HG02678 (cell line): ENCODE data around the gene ARHGAP15.

Source experiments
- ATAC-seq: cut with Tn5 transposase; IDR thresholded peaks from one replicate; pipeline ENCODE4 v1.9.1; 2021; ENCODE audit warnings: mild to moderate bottlenecking, moderate library complexity; ENCODE audit not compliant: unreplicated experiment

Gene ARHGAP15

DNA sequence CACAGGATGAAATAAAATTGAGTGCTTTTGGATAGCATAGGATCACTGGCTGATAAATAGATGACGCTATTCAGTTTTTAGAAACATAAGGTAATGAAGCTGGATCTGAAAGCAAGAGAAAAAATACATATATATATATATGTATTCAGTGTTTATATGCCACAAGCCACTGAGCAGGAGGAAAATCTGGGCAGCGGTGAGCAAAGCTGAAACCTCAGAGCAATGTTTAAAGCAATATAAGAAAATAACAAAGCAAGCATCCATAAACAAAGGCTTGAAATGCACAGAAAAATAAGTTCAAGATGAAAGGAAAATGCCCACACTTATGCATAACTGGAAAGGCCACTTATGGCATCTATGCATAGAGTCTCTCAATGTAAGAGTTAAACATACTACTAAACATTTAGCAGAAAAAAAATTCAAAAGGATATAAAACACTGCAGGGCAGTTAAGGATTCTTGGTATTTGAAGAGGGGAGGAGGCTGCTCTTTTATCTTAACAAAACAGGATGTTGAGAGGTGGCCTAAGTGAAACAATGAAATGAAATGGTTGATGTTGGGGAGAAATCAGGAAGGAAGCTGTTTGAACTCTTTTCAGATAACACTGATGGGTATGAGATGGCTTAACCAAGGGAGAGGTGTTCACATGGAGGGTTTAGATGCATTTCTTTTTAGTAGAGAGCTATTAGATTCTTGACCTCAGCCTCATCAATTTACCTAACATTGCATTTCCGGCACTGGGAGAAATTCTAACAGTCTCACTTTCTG is 129.1 kb downstream of the ARHGAP15 start:
- ATAC-seq = no peak

DNA sequence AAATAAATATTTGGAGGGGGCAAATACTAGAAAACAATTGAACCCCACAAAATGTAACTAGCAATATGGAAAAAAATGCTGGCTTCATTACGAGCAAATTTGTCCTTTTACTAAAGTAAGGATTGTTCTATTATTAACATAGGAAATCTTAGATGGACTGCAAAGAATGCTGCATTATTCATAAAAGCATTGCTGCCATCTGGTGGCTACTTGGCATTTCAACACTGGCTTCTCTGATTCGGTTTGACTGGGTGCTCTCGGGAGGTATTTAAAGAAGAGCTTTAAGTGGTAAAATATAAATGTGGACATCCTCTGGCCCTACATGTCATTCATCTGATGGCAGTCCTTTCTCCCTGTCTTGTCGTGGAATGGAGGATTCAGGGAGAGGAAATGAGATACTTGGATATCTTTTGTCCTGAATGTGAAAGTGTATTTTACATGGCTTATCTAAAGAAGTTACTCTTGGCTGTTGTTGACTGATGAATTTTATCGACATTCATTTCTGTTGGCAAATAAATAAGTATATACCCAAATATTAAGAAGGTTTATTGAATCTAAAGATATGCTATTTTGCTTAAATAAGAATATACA is 130.2 kb downstream of the ARHGAP15 start:
- peak; percentile 47 for ATAC-seq

- ATAC-seq = peak; percentile 73
Measured at GRCh38 chr2:143261986-143262385, 132.8 kb downstream of the ARHGAP15 start.

- no peak for ATAC-seq
Measured at GRCh38 chr2:143262389-143262788, 133.2 kb downstream of the ARHGAP15 start.

GRCh38 chr2:143263066-143263625 is 133.9 kb downstream of the ARHGAP15 start:
- ATAC-seq = no peak

DNA sequence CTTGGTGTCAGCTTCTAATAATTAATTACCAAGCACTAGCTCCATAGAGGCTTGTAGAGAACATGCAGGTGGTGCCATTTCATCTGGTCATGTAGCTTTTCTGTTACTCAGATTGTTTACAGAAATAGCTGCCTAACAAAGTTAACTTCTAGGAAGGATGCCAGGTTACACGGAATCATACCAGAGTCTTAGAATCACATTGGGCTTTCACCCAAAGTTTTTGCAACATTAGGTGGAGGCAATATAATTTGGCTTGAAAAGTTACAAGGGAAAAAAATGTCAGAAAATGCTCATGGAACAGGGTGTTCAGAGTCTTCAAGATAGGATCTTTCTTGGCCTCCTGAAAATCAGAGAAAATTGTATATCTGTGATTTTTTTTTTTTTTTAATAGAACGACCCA is 135.6 kb downstream of the ARHGAP15 start:
- ATAC-seq = no peak

GRCh38 chr2:143279672-143280071 is 150.5 kb downstream of the ARHGAP15 start:
- no peak for ATAC-seq

DNA sequence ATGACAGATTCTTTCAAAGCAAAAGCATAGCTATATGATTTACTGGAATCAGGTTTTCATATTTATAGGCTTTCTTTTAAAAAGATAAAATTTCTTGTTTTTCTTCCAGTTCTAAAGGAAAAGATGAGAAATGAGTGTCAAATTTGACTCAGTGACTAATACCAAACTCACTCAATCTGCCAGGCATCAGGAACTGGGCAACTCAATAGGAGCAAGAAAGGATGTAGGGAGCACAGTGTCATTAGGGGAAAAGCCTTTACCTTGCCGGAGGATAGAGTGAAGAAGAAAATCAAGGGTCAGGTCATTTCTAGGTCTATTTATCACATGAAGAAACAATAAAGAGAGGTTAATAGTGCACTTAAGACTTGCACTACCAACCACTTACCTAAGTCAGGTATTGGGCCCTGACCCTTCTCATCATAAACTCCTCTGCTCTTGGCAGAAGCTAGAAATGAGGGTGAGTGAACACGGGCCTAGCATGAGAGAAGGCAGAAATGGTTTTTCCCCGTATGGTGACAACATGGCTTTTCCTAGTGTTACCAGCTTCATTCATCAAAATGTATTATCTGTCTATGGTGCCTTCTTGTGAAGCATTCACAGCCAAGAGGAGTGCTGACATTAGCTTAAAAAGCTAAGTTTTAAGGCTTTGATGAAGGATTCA is 151.0 kb downstream of the ARHGAP15 start:
- ATAC-seq = no peak

DNA sequence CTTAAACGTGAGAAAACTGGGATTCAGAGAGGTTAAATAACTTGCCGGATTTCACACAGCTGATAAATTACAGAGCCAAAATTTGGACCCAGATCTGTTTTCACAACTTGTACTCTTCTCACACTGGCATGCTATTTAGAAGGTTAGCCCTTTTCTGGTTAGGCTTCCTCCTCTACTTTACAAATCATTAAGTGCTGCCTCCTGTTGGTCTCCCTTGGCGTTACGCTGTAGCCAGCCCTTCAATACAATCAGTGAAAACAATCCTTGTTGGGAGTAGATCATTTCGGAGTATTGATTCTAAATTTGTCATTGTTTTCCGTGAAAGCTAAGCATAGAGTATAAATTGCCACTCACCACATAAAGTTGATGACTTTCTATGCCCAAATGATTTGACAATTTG is 153.5 kb downstream of the ARHGAP15 start:
- no peak for ATAC-seq

GRCh38 chr2:143284087-143284675 is 155.0 kb downstream of the ARHGAP15 start:
- ATAC-seq = peak; percentile 69

GRCh38 chr2:143289025-143289424 is 159.8 kb downstream of the ARHGAP15 start:
- no peak for ATAC-seq

DNA sequence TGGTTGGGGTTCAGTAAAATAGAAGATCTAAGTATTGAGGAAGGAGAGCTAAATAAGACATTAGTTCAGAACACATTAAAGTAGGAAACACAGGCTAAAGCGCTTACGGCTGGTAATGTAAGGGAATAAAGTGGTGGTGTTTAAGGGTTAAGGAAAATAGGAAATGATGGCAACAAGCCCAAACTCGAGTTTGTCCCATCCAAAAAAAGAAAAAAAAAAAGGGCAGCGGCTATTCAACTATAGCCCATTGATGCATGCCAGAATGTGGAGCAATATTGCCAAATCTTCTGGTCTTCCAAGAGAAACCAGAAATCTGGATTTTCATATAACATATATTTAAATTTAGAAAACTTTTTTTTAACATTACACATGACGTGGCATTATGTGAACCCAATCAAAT is 161.0 kb downstream of the ARHGAP15 start:
- no peak for ATAC-seq

- no peak for ATAC-seq
Measured at GRCh38 chr2:143294068-143294467, 164.8 kb downstream of the ARHGAP15 start.

DNA sequence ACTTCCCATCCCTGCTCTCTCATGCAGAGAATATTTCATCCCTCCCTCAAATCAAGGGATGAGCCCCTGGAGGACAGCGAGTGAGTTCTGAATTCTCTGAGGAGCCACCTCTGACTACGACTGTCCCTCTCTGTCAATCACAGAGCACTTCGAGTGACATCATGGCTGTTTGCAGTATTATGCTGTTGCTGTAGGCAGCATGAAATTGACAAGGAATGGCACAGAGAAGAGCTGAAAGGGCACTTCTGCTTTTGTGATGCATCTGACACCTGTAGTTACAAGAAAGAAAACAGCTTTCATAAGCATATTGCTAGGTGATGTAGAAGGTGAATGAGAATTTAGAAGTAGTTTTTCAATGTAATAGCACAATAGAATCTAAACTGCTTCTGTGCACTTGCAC is 166.9 kb downstream of the ARHGAP15 start:
- no peak for ATAC-seq

- ATAC-seq = no peak
Measured at GRCh38 chr2:143297182-143297581, 168.0 kb downstream of the ARHGAP15 start.

DNA sequence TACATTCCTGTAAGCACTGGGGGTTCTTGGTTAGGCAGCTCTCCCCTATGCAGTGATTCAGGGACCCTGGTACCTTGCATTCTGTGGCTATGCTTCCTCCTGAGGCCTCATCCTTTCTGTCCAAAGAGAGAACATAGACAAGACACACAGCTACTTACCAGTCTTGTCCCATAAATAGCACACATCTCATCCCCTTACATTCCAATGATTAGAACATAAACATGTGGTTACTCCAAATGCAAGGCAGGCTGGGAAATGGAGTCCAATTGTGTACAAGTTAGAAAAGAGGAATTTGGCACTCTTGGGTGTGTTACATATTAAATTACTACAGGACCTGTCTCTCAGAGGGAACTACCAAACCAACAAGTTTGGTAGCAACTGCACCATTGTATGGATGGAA is 171.3 kb downstream of the ARHGAP15 start:
- ATAC-seq = no peak

DNA sequence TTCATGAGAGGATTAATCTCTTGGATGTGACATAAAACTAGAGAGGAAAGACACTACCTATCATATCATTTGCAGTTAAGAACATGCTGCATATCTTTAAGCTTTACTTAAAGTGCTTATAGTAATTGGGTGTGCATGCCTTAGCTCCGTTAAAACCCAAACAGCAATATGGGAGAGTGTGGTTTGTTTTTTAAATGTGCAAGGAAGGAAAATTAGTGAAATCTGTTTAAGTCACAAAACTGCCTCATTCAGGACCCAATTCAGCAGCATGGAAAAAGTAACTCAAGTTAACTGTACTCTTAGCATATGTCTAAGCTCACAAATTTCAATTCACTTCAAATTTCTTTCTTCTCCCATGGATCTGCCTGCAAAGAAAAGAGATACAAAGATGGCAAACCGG is 182.2 kb downstream of the ARHGAP15 start:
- no peak for ATAC-seq

GRCh38 chr2:143312441-143312840 is 183.2 kb downstream of the ARHGAP15 start:
- no peak for ATAC-seq

GRCh38 chr2:143313861-143314260 is 184.6 kb downstream of the ARHGAP15 start:
- no peak for ATAC-seq

DNA sequence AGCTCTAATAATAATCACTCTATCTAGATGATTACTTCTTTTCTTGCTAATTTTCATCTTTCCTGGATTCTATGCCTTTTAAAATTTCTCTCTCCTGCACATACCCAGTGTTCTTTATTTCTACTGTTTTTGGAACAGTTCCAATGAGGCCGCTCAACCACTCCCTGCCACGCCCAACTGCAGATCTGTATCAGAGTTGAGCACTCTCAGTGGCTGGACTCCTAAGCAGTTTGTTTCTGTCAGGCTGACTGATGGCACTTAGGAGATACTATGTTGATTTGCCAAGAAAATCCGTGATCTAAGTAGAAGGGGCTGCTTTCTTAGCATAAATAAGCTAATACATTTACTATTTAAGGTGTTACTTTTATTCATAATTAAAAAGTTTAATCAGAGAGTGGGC is 192.8 kb downstream of the ARHGAP15 start:
- no peak for ATAC-seq

- ATAC-seq = no peak
Measured at GRCh38 chr2:143329288-143329687, 200.1 kb downstream of the ARHGAP15 start.
